MM.1S (cell line): ENCODE data around the gene PDXK.

Experiments
- DNase-seq: peaks from one replicate; pipeline ENCODE4 v3.0.0-alpha.2; 2015
- H2AFZ ChIP-seq: fragments of 300-600 bp; sonication (generic); 2 replicates; pipeline ENCODE4 v1.6.0; 2016; ENCODE audit warnings: antibody characterized with exemption, low read length
- H3F3A ChIP-seq: fragments of 300-600 bp; sonication (generic); 2 replicates; pipeline ENCODE4 v1.6.1; 2016; ENCODE audit warnings: mild to moderate bottlenecking, antibody characterized with exemption, low read length, moderate library complexity, mixed read lengths; ENCODE audit not compliant: insufficient read depth
- H3K27ac ChIP-seq: fragments of 300-600 bp; sonication (generic); 2 replicates; pipeline ENCODE4 v1.5.1; 2016; ENCODE audit warnings: mild to moderate bottlenecking, low read length
- H3K27me3 ChIP-seq: fragments of 300-600 bp; sonication (generic); replicated peaks from 2 replicates; pipeline ENCODE4 v1.6.0; 2016; ENCODE audit warnings: low read length; ENCODE audit not compliant: insufficient read depth
- H3K36me3 ChIP-seq: fragments of 300-600 bp; sonication (generic); replicated peaks from 2 replicates; pipeline ENCODE4 v1.6.1; 2016; ENCODE audit warnings: mild to moderate bottlenecking, low read length, mixed read lengths; ENCODE audit not compliant: insufficient read depth
- H3K4me1 ChIP-seq: fragments of 300-600 bp; sonication (generic); 2 replicates; pipeline ENCODE4 v1.6.1; 2016; ENCODE audit warnings: low read length, mixed read lengths
- H3K4me2 ChIP-seq: fragments of 300-600 bp; sonication (generic); 2 replicates; pipeline ENCODE4 v1.6.0; 2016; ENCODE audit warnings: low read depth, low read length
- H3K4me3 ChIP-seq: fragments of 300-600 bp; sonication (generic); 2 replicates; pipeline ENCODE4 v1.5.1; 2016; ENCODE audit warnings: low read length, mixed read lengths
- H3K79me2 ChIP-seq: fragments of 300-600 bp; sonication (generic); 2 replicates; pipeline ENCODE4 v1.6.1; 2016; ENCODE audit warnings: mixed run types, low read length, mixed read lengths
- H3K9ac ChIP-seq: fragments of 300-600 bp; sonication (generic); 2 replicates; pipeline ENCODE4 v1.6.1; 2016; ENCODE audit warnings: low read length, mixed read lengths
- H3K9me2 ChIP-seq: fragments of 300-600 bp; sonication (generic); replicated peaks from 2 replicates; pipeline ENCODE4 v1.6.1; 2016; ENCODE audit warnings: mild to moderate bottlenecking, low read length, mixed read lengths; ENCODE audit not compliant: insufficient read depth
- H3K9me3 ChIP-seq: fragments of 300-600 bp; sonication (generic); replicated peaks from 2 replicates; pipeline ENCODE4 v1.6.1; 2016; ENCODE audit warnings: mild to moderate bottlenecking, low read length, mixed read lengths; ENCODE audit not compliant: insufficient read depth
- H4K20me1 ChIP-seq: fragments of 300-600 bp; sonication (generic); 2 replicates; pipeline ENCODE4 v1.6.1; 2016; ENCODE audit warnings: mild to moderate bottlenecking, low read length, moderate library complexity, mixed read lengths; ENCODE audit not compliant: insufficient read depth
- EZH2 ChIP-seq: fragments of 300-600 bp; sonication (generic); optimal IDR thresholded peaks from 2 replicates; pipeline ENCODE3; 2017; ENCODE audit warnings: low read depth, mild to moderate bottlenecking, antibody characterized with exemption, low read length, mixed read lengths
- EZH2phosphoT487 ChIP-seq: fragments of 300-600 bp; sonication (generic); IDR thresholded peaks from 2 replicates; pipeline ENCODE4 v1.6.1; 2018; ENCODE audit warnings: antibody characterized with exemption, low read length
- TF ChIP-seq, protein P1 (sequence below): fragments of 300-600 bp; sonication (generic); IDR thresholded peaks from 2 replicates; pipeline ENCODE4 v1.5.1; 2016; ENCODE audit warnings: antibody characterized with exemption, low read length, mixed read lengths

Gene PDXK

GRCh38 chr21:43684424-43684823 lies 34.5 kb upstream of the PDXK start:
- no peaks in the 10 kb centered on the region for H3K27me3 ChIP-seq
- H3K9ac ChIP-seq: no peak overlapping the region
- H3K27ac ChIP-seq: no peak overlapping the region
- H3K4me1 ChIP-seq: no peaks in the 10 kb centered on the region
- H3K9me2 ChIP-seq: no peaks in the 10 kb centered on the region
- no peak overlapping the region for H3K4me2 ChIP-seq
- no peak overlapping the region for H2AFZ ChIP-seq
- peaks cover 24% of the 10 kb centered on the region for H3K36me3 ChIP-seq
- H3K9me3 ChIP-seq: no peaks in the 10 kb centered on the region
- H4K20me1 ChIP-seq: no peaks in the 10 kb centered on the region
- no peak for TF ChIP-seq EZH2phosphoT487
- H3K79me2 ChIP-seq: peaks cover 17% of the 10 kb centered on the region
- H3K4me3 ChIP-seq: no peak overlapping the region
- DNase-seq: no peak
- no peaks in the 10 kb centered on the region for H3F3A ChIP-seq

DNA sequence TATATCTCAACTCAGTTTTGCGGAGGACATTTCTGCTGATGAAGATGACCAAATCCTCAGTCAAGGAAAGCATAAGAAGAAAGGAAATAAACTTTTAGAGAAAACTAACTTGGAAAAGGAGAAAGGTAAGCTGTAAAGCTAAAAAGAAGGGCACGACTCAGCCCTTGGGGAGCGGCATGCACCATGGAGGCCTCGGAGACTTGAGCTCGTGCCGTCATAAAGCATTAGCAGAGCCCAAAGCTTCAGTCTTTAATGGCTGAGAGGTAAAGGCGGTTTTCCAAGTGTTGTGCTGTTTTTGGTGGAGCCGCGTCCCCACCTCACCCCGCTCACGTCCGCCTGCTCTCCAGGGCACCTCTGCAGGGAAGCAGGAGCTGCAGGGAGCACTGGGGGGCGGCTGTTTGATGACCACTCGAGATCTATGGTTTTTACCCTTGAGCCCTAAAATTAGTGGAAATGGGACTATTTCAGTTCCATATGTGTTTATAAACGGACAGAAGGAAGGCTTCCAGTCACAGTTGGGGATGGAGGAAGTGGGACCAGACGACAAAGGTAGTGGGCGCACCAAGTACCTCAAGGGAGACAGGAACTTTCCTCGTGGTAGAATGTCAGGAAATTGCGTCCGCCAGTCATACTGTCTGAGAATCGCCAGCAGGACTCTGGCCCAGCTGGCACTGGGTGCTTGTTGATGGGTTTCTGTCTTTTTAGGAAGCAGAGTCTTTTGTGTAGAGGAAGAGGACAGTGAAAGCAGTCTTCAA lies 31.9 kb upstream of the PDXK start:
- no peak overlapping the region for H3K27ac ChIP-seq
- H2AFZ ChIP-seq: no peak overlapping the region
- no peaks in the 10 kb centered on the region for H3K4me1 ChIP-seq
- H3F3A ChIP-seq: no peaks in the 10 kb centered on the region
- DNase-seq: no peak
- TF ChIP-seq, protein P1, sequence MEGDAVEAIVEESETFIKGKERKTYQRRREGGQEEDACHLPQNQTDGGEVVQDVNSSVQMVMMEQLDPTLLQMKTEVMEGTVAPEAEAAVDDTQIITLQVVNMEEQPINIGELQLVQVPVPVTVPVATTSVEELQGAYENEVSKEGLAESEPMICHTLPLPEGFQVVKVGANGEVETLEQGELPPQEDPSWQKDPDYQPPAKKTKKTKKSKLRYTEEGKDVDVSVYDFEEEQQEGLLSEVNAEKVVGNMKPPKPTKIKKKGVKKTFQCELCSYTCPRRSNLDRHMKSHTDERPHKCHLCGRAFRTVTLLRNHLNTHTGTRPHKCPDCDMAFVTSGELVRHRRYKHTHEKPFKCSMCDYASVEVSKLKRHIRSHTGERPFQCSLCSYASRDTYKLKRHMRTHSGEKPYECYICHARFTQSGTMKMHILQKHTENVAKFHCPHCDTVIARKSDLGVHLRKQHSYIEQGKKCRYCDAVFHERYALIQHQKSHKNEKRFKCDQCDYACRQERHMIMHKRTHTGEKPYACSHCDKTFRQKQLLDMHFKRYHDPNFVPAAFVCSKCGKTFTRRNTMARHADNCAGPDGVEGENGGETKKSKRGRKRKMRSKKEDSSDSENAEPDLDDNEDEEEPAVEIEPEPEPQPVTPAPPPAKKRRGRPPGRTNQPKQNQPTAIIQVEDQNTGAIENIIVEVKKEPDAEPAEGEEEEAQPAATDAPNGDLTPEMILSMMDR: no peak
- peaks cover 5% of the 10 kb centered on the region; the same call in 1 of the 2 replicates for H3K79me2 ChIP-seq
- no peak overlapping the region for H3K4me3 ChIP-seq
- no peaks in the 10 kb centered on the region for H3K9me3 ChIP-seq
- peaks cover 24% of the 10 kb centered on the region for H3K36me3 ChIP-seq
- no peaks in the 10 kb centered on the region for H3K9me2 ChIP-seq
- H4K20me1 ChIP-seq: no peaks in the 10 kb centered on the region
- H3K9ac ChIP-seq: no peak overlapping the region
- H3K27me3 ChIP-seq: no peaks in the 10 kb centered on the region
- H3K4me2 ChIP-seq: no peak overlapping the region

- Histone ChIP-seq H3K27ac (no peak overlapping the region), H4K20me1 (no peaks in the 10 kb centered on the region), H3K9me3 (no peaks in the 10 kb centered on the region), H3F3A (no peaks in the 10 kb centered on the region), H3K79me2 (no peaks in the 10 kb centered on the region), H2AFZ (no peak overlapping the region), H3K4me1 (no peaks in the 10 kb centered on the region), H3K4me2 (no peak overlapping the region), H3K9me2 (no peaks in the 10 kb centered on the region), H3K36me3 (peaks cover 26% of the 10 kb centered on the region), H3K4me3 (no peak overlapping the region), H3K27me3 (no peaks in the 10 kb centered on the region), H3K9ac (no peak overlapping the region)
- TF ChIP-seq, protein P1: no peak
- DNase-seq: no peak
These were observed 31.1 kb upstream of the PDXK start for GRCh38 chr21:43687566-43688399.

- Histone ChIP-seq H3K27ac (no peak overlapping the region), H3K27me3 (no peaks in the 10 kb centered on the region), H3K36me3 (peaks cover 27% of the 10 kb centered on the region), H3K9me3 (no peaks in the 10 kb centered on the region), H4K20me1 (no peaks in the 10 kb centered on the region), H3K4me2 (no peak overlapping the region), H3K4me1 (no peaks in the 10 kb centered on the region), H2AFZ (no peak overlapping the region), H3F3A (no peaks in the 10 kb centered on the region), H3K9ac (no peak overlapping the region), H3K9me2 (no peaks in the 10 kb centered on the region), H3K4me3 (no peak overlapping the region), H3K79me2 (no peaks in the 10 kb centered on the region)
- TF ChIP-seq, protein P1: no peak
- no peak for TF ChIP-seq EZH2
- TF ChIP-seq EZH2phosphoT487: no peak
- DNase-seq: no peak
These were observed 30.0 kb upstream of the PDXK start for GRCh38 chr21:43688906-43689305.
